Psoas muscle (tissue), 8 donors: Measurements from ENCODE around the gene PEX26. TPM values are rescaled to one million over a fixed set of nuclear protein-coding genes. Genes with fewer than 3 reads are reported as not detected.

ENCODE experiments used
- ATAC-seq, 4 donors: fragments of 200-7000 bp; cut with Tn5 transposase; one replicate each; pipeline ENCODE4 v1.9.1; 2020; ENCODE audit warnings: moderate library complexity in 3 of 4, mild to moderate bottlenecking in 2 of 4
- DNase-seq, 2 donors: peaks; one replicate each; pipeline ENCODE4 v3.0.0-alpha.2; 2020
- H3K27ac ChIP-seq: fragments of 200-600 bp; one replicate; pipeline ENCODE4 v1.8.0; 2022
- H3K27me3 ChIP-seq, 3 donors: fragments of 200-600 bp in 1 of 3; one replicate each; pipeline versions ENCODE4 v1.6.1 to v1.8.0; 2013 to 2022; ENCODE audit warnings: low read length in 2 of 3, mild to moderate bottlenecking in 2 of 3, moderate library complexity in 1 of 3; ENCODE audit not compliant: insufficient read depth in 3 of 3
- H3K36me3 ChIP-seq, 2 donors: fragments of 200-600 bp in 1 of 2; one replicate each; pipeline versions ENCODE4 v1.6.1 to v1.8.0; 2013 to 2022; ENCODE audit warnings: low read depth in 1 of 2, mild to moderate bottlenecking in 1 of 2, moderate library complexity in 1 of 2; ENCODE audit not compliant: insufficient read depth in 1 of 2
- H3K4me1 ChIP-seq: fragments of 200-600 bp; one replicate; pipeline ENCODE4 v1.8.0; 2022
- H3K4me3 ChIP-seq: fragments of 200-600 bp; one replicate; pipeline ENCODE4 v1.8.0; 2022; ENCODE audit warnings: mild to moderate bottlenecking
- H3K9me3 ChIP-seq: fragments of 200-600 bp; one replicate; pipeline ENCODE4 v1.8.0; 2022
- WGBS, 3 donors: extraction: QIAGEN DNeasy Blood & Tissue Kit; methylation state at CpG; one replicate each; pipeline versions ENCODE4 v1.1.6 to v1.1.7; 2013; 5-methylcytosine and 5-hydroxymethylcytosine counted together
- intact Hi-C, 2 donors: fragments of 100-400 bp; cut with DNase I; formaldehyde crosslinking; loops; one replicate each; pipeline versions ENCODE4 v1.11.0 to v1.14.2; 2022
- long read RNA-seq, 2 donors: library from polyadenylated mRNA; unstranded; transcript quantifications; one replicate each; pipeline ENCODE4 v2.0.0, GENCODE V29; 2021
- polyA plus RNA-seq, 3 donors: library from polyadenylated mRNA; stranded (reverse); fragments of 200-250 nt; gene quantifications; one replicate each; pipeline ENCODE4 v1.2.3, GENCODE V29; 2013
- total RNA-seq, 4 donors: library from RNA; stranded (reverse); fragmentation: NEBNext Ultra II Directional in 2 of 4; extraction: Animal tissue kit (Norgen Biotek cat#: 25700) in 2 of 4; gene quantifications; one replicate each; pipeline versions ENCODE4 v1.2.1 to v1.2.4, GENCODE V29; 2021 to 2023
- TF ChIP-seq, protein P1 (sequence below): fragments of 200-600 bp; IDR thresholded peaks from one replicate; pipeline ENCODE4 v1.8.0; 2022; ENCODE audit warnings: antibody characterized with exemption
- donor health status: healthy with polysubstance abuse.
- donor health status: DM: no; HTN: no; CAD: no; lungs with moderate emphysema.
- donor health status: Bipolar disorder and iron deficiency.
- donor health status: healthy.
- donor health status: DM: yes; HTN: yes; CAD: no.
- donor health status: DM: no; HTN: no; CAD: no.
- donor health status: DM: no; HTN: no; CAD: no.
- donor health status: DM: yes; HTN: yes; CAD: no.

The PEX26 gene
- total RNA-seq: 10 to 100 TPM; 17.6 to 23.4 (median 19.8) TPM
- polyA plus RNA-seq: 10 to 100 TPM; 11.2 to 19.0 (median 15.2) TPM
- long read RNA-seq, donor 1, full-length matches to known transcripts: 4 of 6 reads
- long read RNA-seq, donor 1, partial matches to known transcripts: 0 of 6 reads
- long read RNA-seq, donor 1, other reads (novel, unspliced or antisense): 2 of 6 reads
- long read RNA-seq, donor 2, full-length matches to known transcripts: 3 of 8 reads
- long read RNA-seq, donor 2, partial matches to known transcripts: 0 of 8 reads
- long read RNA-seq, donor 2, other reads (novel, unspliced or antisense): 5 of 8 reads

- WGBS, 3 donors: 0 to 1% (median 1%) methylated on average over 49 to 50 of the region's 50 CpGs
Measured at GRCh38 chr22:18077639-18078328, at the start of gene PEX26. Gene PEX26, plus strand, starts transcription at chr22:18077990. Its CDS starts 387 bp downstream, at chr22:18078377.

DNA sequence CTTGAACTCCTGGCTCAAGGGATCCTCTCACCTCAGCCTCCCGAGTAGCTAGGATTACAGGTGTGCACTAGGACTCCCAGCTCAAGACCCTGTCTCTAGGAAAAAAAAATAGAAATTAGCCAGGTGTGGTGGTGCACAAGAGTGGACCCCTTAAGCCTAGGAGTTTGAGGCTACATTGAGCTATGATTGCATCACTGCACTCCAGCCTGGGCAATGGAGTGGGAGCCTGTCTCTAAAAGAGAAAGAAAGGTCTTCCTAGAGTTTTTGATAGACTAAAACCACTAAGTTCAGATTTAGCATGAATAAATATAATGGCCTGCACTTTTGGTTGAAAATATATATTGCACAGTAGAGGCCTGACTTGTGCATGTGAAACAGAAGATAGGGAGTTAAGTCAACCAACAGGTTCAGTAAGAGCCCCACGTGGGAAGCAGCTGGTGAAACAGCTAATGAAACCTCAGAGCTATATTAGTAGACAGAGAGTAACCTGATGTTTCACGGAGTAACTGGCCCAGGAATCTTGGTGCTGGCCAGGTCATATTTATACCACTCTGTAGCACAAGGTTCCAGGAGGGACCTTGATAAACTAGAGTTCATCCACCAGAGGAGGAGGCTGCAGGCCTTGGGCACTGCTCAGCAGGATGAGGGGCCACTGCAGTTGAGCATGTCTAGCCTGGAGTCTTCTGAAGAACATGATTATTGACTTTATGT, 48.8 kb upstream of the PEX26 start:
- TF ChIP-seq, protein P1, sequence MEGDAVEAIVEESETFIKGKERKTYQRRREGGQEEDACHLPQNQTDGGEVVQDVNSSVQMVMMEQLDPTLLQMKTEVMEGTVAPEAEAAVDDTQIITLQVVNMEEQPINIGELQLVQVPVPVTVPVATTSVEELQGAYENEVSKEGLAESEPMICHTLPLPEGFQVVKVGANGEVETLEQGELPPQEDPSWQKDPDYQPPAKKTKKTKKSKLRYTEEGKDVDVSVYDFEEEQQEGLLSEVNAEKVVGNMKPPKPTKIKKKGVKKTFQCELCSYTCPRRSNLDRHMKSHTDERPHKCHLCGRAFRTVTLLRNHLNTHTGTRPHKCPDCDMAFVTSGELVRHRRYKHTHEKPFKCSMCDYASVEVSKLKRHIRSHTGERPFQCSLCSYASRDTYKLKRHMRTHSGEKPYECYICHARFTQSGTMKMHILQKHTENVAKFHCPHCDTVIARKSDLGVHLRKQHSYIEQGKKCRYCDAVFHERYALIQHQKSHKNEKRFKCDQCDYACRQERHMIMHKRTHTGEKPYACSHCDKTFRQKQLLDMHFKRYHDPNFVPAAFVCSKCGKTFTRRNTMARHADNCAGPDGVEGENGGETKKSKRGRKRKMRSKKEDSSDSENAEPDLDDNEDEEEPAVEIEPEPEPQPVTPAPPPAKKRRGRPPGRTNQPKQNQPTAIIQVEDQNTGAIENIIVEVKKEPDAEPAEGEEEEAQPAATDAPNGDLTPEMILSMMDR: no peak
- Histone ChIP-seq H3K9me3 (no peaks in the 10 kb centered on the region), H3K36me3 (no peaks in the 10 kb centered on the region), H3K27me3 (no peaks in the 10 kb centered on the region), H3K4me1 (peaks cover 37% of the 10 kb centered on the region), H3K4me3 (no peak overlapping the region), H3K27ac (peak overlapping the region; percentile 79)
- intact Hi-C loops: loop anchor here in 1 of 2 donors (5.0 kb wide), 2 partner anchors 43 to 197 kb away; no protein-coding TSS in a partner anchor
- ATAC-seq (peak; percentile 87 to 90 (median 88)), DNase-seq (peak; percentile 40 to 64)
- 34 to 50% (median 35%) methylated on average over 3 of the region's 3 CpGs for WGBS, 3 donors

More at GRCh38 chr22:18077639-18078328, at the start of gene PEX26:
- peak; percentile 92 to 95 (median 94) for ATAC-seq
- H3K4me1 ChIP-seq: peaks cover 35% of the 10 kb centered on the region
- TF ChIP-seq, protein P1: no peak
- peak; percentile 96 for DNase-seq
- no peaks in the 10 kb centered on the region for H3K9me3 ChIP-seq
- peak within 1 kb of the TSS; percentile 96 for H3K27ac ChIP-seq
- peaks cover 2 to 36% of the 10 kb centered on the region in 2 donors for H3K36me3 ChIP-seq
- intact Hi-C loops: loop anchor here (2.0 to 5.0 kb wide), 8 partner anchors 33 to 335 kb away; partner anchors contain the start of gene TUBA8 (in 1 of the 2)
- H3K27me3 ChIP-seq: no peaks in the 10 kb centered on the region
- peak within 1 kb of the TSS; percentile 92 for H3K4me3 ChIP-seq

GRCh38 chr22:18029686-18030267, 48.0 kb upstream of the PEX26 start:
- Histone ChIP-seq H3K36me3 (no peaks in the 10 kb centered on the region), H3K4me1 (peaks cover 34% of the 10 kb centered on the region), H3K27ac (peak overlapping the region; percentile 79), H3K27me3 (no peaks in the 10 kb centered on the region), H3K4me3 (no peak overlapping the region), H3K9me3 (no peaks in the 10 kb centered on the region)
- intact Hi-C loops: loop anchor here (5.0 kb wide), 3 partner anchors 43 to 197 kb away; partner anchors contain the start of gene PEX26 (in 1 of the 2)
- ATAC-seq: no peak
- no peak for DNase-seq
- 33 to 47% (median 44%) methylated on average over 2 of the region's 2 CpGs for WGBS, 3 donors
- TF ChIP-seq, protein P1: no peak

GRCh38 chr22:18031695-18032454, 45.9 kb upstream of the PEX26 start:
- no peaks in the 10 kb centered on the region for H3K36me3 ChIP-seq
- DNase-seq (peak; percentile 63 to 89), ATAC-seq (peak; percentile 69 to 72 (median 70))
- intact Hi-C loops: loop anchor here in 1 of 2 donors (5.0 kb wide), 1 partner anchor 45 kb away; the partner anchor contains the start of gene PEX26
- no peak overlapping the region for H3K4me3 ChIP-seq
- peak overlapping the region; percentile 79 for H3K27ac ChIP-seq
- no peaks in the 10 kb centered on the region for H3K27me3 ChIP-seq
- H3K9me3 ChIP-seq: no peaks in the 10 kb centered on the region
- H3K4me1 ChIP-seq: peaks cover 42% of the 10 kb centered on the region
- TF ChIP-seq, protein P1: no peak
- 55 to 60% (median 56%) methylated on average over 10 of the region's 10 CpGs for WGBS, 3 donors
